Sigmoid colon (tissue), 7 donors: ENCODE data around the gene OR6T1. TPM values are rescaled to one million over a fixed set of nuclear protein-coding genes. Genes with fewer than 3 reads are reported as not detected.

Experiments used
- DNase-seq: peaks from one replicate; pipeline ENCODE4 v3.0.0-alpha.2; 2019
- H3K27ac ChIP-seq, 4 donors: fragments of 200-600 bp; sonication (generic); one replicate each; pipeline ENCODE4 v1.5.1; 2016 to 2019; ENCODE audit warnings: mild to moderate bottlenecking in 1 of 4
- H3K27me3 ChIP-seq, 3 donors: fragments of 200-600 bp; sonication (generic); one replicate each; pipeline ENCODE4 v1.5.1; 2019; ENCODE audit warnings: mild to moderate bottlenecking in 1 of 3
- H3K36me3 ChIP-seq, 4 donors: fragments of 200-600 bp; sonication (generic); one replicate each; pipeline ENCODE4 v1.5.1; 2016 to 2019
- H3K4me1 ChIP-seq, 4 donors: fragments of 200-600 bp; sonication (generic); one replicate each; pipeline ENCODE4 v1.5.1; 2017 to 2019
- H3K4me3 ChIP-seq, 4 donors: fragments of 200-600 bp; sonication (generic); one replicate each; pipeline ENCODE4 v1.5.1; 2017 to 2019; ENCODE audit warnings: mild to moderate bottlenecking in 2 of 4, moderate library complexity in 1 of 4
- H3K9me3 ChIP-seq, 4 donors: fragments of 200-600 bp in 3 of 4; sonication (generic) in 3 of 4; one replicate each; pipeline versions ENCODE4 v1.5.1 to v1.6.1; 2013 to 2019
- EP300 ChIP-seq, 4 donors: sonication (generic); formaldehyde crosslinking; IDR thresholded peaks; one replicate each; pipeline ENCODE4 v1.6.1; 2017; ENCODE audit warnings: antibody characterized with exemption in 4 of 4
- POLR2A ChIP-seq, 2 donors: fragments of 450-650 bp; IDR thresholded peaks; one replicate each; pipeline ENCODE4 v1.6.1; 2016; ENCODE audit warnings: antibody characterized with exemption in 2 of 2, mild to moderate bottlenecking in 2 of 2, moderate library complexity in 2 of 2
- POLR2AphosphoS5 ChIP-seq, 4 donors: sonication (generic); formaldehyde crosslinking; IDR thresholded peaks; one replicate each; pipeline ENCODE4 v1.6.1; 2017; ENCODE audit warnings: antibody characterized with exemption in 4 of 4
- WGBS, 2 donors: extraction: QIAGEN DNeasy Blood & Tissue Kit; methylation state at CpG; one replicate each; pipeline ENCODE4 v1.1.7; 2013; 5-methylcytosine and 5-hydroxymethylcytosine counted together
- intact Hi-C: fragments of 100-400 bp; cut with DNase I; formaldehyde crosslinking; loops from one replicate; pipeline ENCODE4 v1.15.1; 2023
- polyA plus RNA-seq, 3 donors: library from polyadenylated mRNA; stranded (reverse); fragments of 200-250 nt; gene quantifications; one replicate each; pipeline ENCODE4 v1.2.3, GENCODE V29; 2013
- total RNA-seq, 4 donors: library from RNA; depleted of rRNA; stranded (reverse); fragments of >200 nt; gene quantifications; one replicate each; pipeline ENCODE4 v1.1.0, GENCODE V29; 2016
- TF ChIP-seq, protein P1 (sequence below), 4 experiments: fragments of 450-650 bp in 3 of 4; fragments of 200-600 bp in 1 of 4; IDR thresholded peaks; one replicate each; pipeline ENCODE4 v1.5.1; 2016 to 2019; ENCODE audit warnings: antibody characterized with exemption in 4 of 4, mild to moderate bottlenecking in 3 of 4, moderate library complexity in 2 of 4
- donor health status: healthy with polysubstance abuse.
- donor health status: Bipolar disorder and iron deficiency.
- donor health status: healthy.

OR6T1 gene
- total and polyA plus RNA-seq, 7 donors = not detected

DNA sequence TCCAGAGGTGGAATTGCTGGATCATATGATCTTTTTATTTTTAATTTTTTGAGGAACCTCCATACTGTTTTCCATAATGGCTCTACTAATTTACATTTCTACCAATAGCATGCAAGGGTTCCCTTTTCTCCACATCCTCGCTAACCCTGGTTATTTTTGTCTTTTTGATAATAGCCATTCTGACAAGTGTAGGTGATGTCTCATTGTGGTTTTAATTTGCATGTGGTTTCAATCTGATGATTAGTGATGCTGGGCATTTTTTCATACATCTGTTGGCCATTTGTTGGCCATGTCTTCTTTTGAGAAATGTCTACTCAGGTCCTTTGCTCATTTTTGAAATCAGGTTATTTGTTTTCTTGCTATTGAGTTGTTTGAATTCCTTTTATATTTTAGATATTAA is 19.6 kb downstream of the OR6T1 start:
- Histone ChIP-seq H3K9me3 (no peaks in the 10 kb centered on the region), H3K27ac (no peak overlapping the region), H3K4me1 (no peaks in the 10 kb centered on the region), H3K4me3 (no peak overlapping the region), H3K36me3 (no peaks in the 10 kb centered on the region), H3K27me3 (no peaks in the 10 kb centered on the region)
- TF ChIP-seq POLR2A (IDR thresholded peaks at IDR 0.05) (no peak), EP300 (IDR thresholded peaks at IDR 0.05) (no peak), POLR2AphosphoS5 (IDR thresholded peaks at IDR 0.05) (no peak)
- TF ChIP-seq, protein P1, sequence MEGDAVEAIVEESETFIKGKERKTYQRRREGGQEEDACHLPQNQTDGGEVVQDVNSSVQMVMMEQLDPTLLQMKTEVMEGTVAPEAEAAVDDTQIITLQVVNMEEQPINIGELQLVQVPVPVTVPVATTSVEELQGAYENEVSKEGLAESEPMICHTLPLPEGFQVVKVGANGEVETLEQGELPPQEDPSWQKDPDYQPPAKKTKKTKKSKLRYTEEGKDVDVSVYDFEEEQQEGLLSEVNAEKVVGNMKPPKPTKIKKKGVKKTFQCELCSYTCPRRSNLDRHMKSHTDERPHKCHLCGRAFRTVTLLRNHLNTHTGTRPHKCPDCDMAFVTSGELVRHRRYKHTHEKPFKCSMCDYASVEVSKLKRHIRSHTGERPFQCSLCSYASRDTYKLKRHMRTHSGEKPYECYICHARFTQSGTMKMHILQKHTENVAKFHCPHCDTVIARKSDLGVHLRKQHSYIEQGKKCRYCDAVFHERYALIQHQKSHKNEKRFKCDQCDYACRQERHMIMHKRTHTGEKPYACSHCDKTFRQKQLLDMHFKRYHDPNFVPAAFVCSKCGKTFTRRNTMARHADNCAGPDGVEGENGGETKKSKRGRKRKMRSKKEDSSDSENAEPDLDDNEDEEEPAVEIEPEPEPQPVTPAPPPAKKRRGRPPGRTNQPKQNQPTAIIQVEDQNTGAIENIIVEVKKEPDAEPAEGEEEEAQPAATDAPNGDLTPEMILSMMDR (IDR thresholded peaks at IDR 0.05) = no peak
- intact Hi-C loops = no loop called here
- no peak for DNase-seq
- 82 to 89% methylated on average over 1 of the region's 1 CpG for WGBS, 2 donors

DNA sequence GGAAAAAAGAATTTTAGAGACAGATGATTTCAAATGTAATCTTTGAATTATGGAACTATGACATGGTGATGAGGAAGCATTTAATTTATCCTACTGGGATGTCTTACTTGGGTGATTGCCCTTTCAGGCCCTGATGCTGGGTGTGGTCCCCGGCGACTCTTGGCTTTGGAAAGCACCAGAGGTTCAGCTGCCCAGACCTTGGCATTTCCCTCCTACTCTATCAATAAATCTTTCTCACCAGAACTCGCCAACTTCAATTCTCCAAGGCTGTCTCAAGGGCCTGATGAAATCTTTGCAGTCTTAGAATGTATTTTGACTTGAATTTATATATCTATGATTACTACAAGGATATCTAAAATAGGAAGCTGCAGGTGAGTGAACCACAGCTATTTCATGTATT is 22.7 kb downstream of the OR6T1 start:
- Histone ChIP-seq H3K27ac (no peak overlapping the region), H3K4me1 (no peaks in the 10 kb centered on the region)

DNA sequence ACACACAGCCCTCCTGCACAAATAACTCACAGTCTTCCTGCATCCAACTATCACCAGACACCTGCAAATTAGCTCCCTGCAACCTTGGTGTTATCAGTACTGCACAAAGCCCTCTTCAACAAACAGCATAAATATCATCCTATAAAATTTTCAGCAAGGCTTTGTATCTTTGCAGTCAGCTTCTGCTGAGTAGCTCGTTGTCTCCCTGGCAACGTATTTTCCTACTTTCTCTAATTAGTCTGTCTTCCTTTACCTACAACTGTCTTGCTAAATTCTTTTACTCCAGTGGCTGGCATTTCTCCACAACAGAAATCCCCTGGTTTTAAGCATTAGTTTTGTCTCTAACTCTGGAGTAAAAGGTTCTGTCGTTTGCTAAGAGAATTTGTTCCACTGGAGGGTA is 37.8 kb downstream of the OR6T1 start:
- WGBS, 2 donors = 31 to 50% methylated on average over 3 of the region's 3 CpGs
- no peak for DNase-seq
- intact Hi-C loops = no loop called here

More for the DNA sequence above, 22.7 kb downstream of the OR6T1 start:
- no peaks in the 10 kb centered on the region for H3K27me3 ChIP-seq
- no peaks in the 10 kb centered on the region for H3K9me3 ChIP-seq
- no peak for TF ChIP-seq EP300 (IDR thresholded peaks at IDR 0.05)
- H3K36me3 ChIP-seq = no peaks in the 10 kb centered on the region
- 39 to 75% methylated on average over 3 of the region's 3 CpGs for WGBS, 2 donors
- H3K4me3 ChIP-seq = no peak overlapping the region
- no peak for DNase-seq
- intact Hi-C loops = no loop called here

GRCh38 chr11:123904932-123905331 is 38.7 kb downstream of the OR6T1 start:
- WGBS, 2 donors = 81% methylated on average over 3 of the region's 3 CpGs
- Histone ChIP-seq H3K27ac (no peak overlapping the region), H3K9me3 (no peaks in the 10 kb centered on the region), H3K27me3 (no peaks in the 10 kb centered on the region), H3K4me1 (no peaks in the 10 kb centered on the region), H3K4me3 (no peak overlapping the region), H3K36me3 (no peaks in the 10 kb centered on the region)
- no peak for DNase-seq
- intact Hi-C loops = no loop called here
- TF ChIP-seq EP300 (IDR thresholded peaks at IDR 0.05) (no peak), POLR2A (IDR thresholded peaks at IDR 0.05) (no peak), POLR2AphosphoS5 (IDR thresholded peaks at IDR 0.05) (no peak)
- TF ChIP-seq, protein P1 (IDR thresholded peaks at IDR 0.05) = no peak

More for the DNA sequence above, 37.8 kb downstream of the OR6T1 start:
- no peaks in the 10 kb centered on the region for H3K4me1 ChIP-seq
- no peaks in the 10 kb centered on the region for H3K36me3 ChIP-seq
- H3K9me3 ChIP-seq = no peaks in the 10 kb centered on the region
- no peaks in the 10 kb centered on the region for H3K27me3 ChIP-seq
- TF ChIP-seq, protein P1 (IDR thresholded peaks at IDR 0.05) = no peak
- TF ChIP-seq POLR2A (IDR thresholded peaks at IDR 0.05) = no peak
- no peak for TF ChIP-seq POLR2AphosphoS5 (IDR thresholded peaks at IDR 0.05)
- no peak for TF ChIP-seq EP300 (IDR thresholded peaks at IDR 0.05)
- no peak overlapping the region for H3K27ac ChIP-seq
- H3K4me3 ChIP-seq = no peak overlapping the region

DNA sequence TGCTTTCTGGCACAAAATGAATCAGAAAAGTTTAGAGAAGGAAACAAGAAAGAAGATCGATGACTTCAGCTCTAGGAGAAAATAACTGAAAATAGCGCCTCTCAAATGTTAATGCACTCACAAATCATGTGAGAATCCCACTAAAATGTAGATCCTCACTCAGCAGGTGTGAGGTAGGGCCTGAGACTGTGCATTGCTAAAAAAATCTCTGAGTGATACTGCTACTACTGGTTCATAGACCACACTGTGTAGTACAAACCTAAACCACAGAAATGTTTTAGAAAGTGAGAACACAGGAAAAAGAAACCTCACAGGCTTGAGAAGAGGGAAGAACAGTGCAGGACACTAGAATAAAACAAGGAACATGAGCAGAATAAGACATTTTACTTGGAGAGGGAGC is 39.7 kb downstream of the OR6T1 start:
- no peak overlapping the region for H3K27ac ChIP-seq
- no peaks in the 10 kb centered on the region for H3K9me3 ChIP-seq
- no peaks in the 10 kb centered on the region for H3K4me1 ChIP-seq
- H3K27me3 ChIP-seq = no peaks in the 10 kb centered on the region
- H3K4me3 ChIP-seq = no peak overlapping the region
- 75 to 90% methylated on average over 2 of the region's 2 CpGs for WGBS, 2 donors
- H3K36me3 ChIP-seq = no peaks in the 10 kb centered on the region
- TF ChIP-seq, protein P1 (IDR thresholded peaks at IDR 0.05) = no peak
- TF ChIP-seq POLR2A (IDR thresholded peaks at IDR 0.05) (no peak), POLR2AphosphoS5 (IDR thresholded peaks at IDR 0.05) (no peak), EP300 (IDR thresholded peaks at IDR 0.05) (no peak)
- DNase-seq = no peak
- intact Hi-C loops = no loop called here
